CD8-positive, alpha-beta memory T cell (primary cell): ENCODE results near the gene ASCC1. TPM values are rescaled to one million over a fixed set of nuclear protein-coding genes. Genes with fewer than 3 reads are reported as not detected.

Experiments
- CTCF ChIA-PET: fragments of 350-600 bp; sonication (Branson Sonifier 250); formaldehyde crosslinking; loops from one replicate; lab custom pipeline; 2021; ENCODE audit warnings: antibody characterized with exemption; lab: Charles Lee
- POLR2A ChIA-PET: fragments of 350-600 bp; sonication (Branson Sonifier 250); formaldehyde crosslinking; loops from one replicate; lab custom pipeline; 2021; ENCODE audit warnings: antibody characterized with exemption; lab: Charles Lee
- DNase-seq, 5 donors: peaks; one replicate each; pipeline versions ENCODE4 v3.0.0 to v3.0.0-alpha.2; 2020 to 2022; ENCODE audit warnings: mixed read lengths in 1 of 5
- H3K27ac ChIP-seq: one replicate; pipeline ENCODE4 v1.7.0; 2013; ENCODE audit warnings: low read depth, mild to moderate bottlenecking, low read length, moderate library complexity
- H3K27me3 ChIP-seq: 2 replicates; pipeline ENCODE4 v1.7.0; 2013; ENCODE audit warnings: low read length, mild to moderate bottlenecking; ENCODE audit not compliant: insufficient read depth, poor library complexity, severe bottlenecking
- H3K36me3 ChIP-seq: 2 replicates; pipeline ENCODE4 v1.7.0; 2013; ENCODE audit warnings: mild to moderate bottlenecking, low read length, moderate library complexity; ENCODE audit not compliant: insufficient read depth
- H3K4me1 ChIP-seq: 2 replicates; pipeline ENCODE4 v1.7.0; 2013; ENCODE audit warnings: mild to moderate bottlenecking, low read length, moderate library complexity; ENCODE audit not compliant: insufficient read depth
- H3K4me3 ChIP-seq: 2 replicates; pipeline ENCODE4 v1.7.0; 2013; ENCODE audit warnings: mild to moderate bottlenecking, low read length
- H3K9me3 ChIP-seq: 2 replicates; pipeline ENCODE4 v1.7.0; 2013; ENCODE audit warnings: mild to moderate bottlenecking, low read length
- H3K27ac Mint-ChIP-seq, 8 donors: one replicate each; pipeline ENCODE4 v1.8.0; 2020 to 2021; ENCODE audit warnings: mixed read lengths in 8 of 8, mild to moderate bottlenecking in 6 of 8, inconsistent platforms in 3 of 8, moderate library complexity in 3 of 8
- H3K27me3 Mint-ChIP-seq, 2 donors: one replicate each; pipeline ENCODE4 v1.8.0; 2020 to 2021; ENCODE audit warnings: mixed read lengths in 2 of 2, mild to moderate bottlenecking in 1 of 2, moderate library complexity in 1 of 2
- H3K36me3 Mint-ChIP-seq, 3 donors: one replicate each; pipeline ENCODE4 v1.8.0; 2020 to 2021; ENCODE audit warnings: mixed read lengths in 3 of 3, inconsistent platforms in 1 of 3, mild to moderate bottlenecking in 1 of 3
- H3K4me1 Mint-ChIP-seq, 3 donors: one replicate each; pipeline ENCODE4 v1.8.0; 2020 to 2021; ENCODE audit warnings: mixed read lengths in 3 of 3, inconsistent platforms in 1 of 3, mild to moderate bottlenecking in 1 of 3
- H3K4me3 Mint-ChIP-seq, 7 donors: one replicate each; pipeline ENCODE4 v1.8.0; 2020 to 2021; ENCODE audit warnings: mixed read lengths in 7 of 7, mild to moderate bottlenecking in 6 of 7, moderate library complexity in 4 of 7, inconsistent platforms in 2 of 7
- H3K9me3 Mint-ChIP-seq, 5 donors: one replicate each; pipeline ENCODE4 v1.8.0; 2020 to 2022; ENCODE audit warnings: mixed read lengths in 5 of 5, mild to moderate bottlenecking in 3 of 5, moderate library complexity in 2 of 5, inconsistent platforms in 1 of 5
- polyA plus RNA-seq: library from polyadenylated mRNA; unstranded; fragments of 300-500 nt; fragmentation: Illumina TruSeq; gene quantifications from one replicate; pipeline ENCODE4 v1.2.3, GENCODE V29; 2021
- total RNA-seq, 2 experiments: library from RNA; stranded (reverse); gene quantifications; one replicate each; pipeline ENCODE4 v1.2.3, GENCODE V29; 2021

The ASCC1 gene
- total and polyA plus RNA-seq, 3 experiments from 2014 or later, result 19.1 to 43.2 (median 36.3) TPM

GRCh38 chr10:72075376-72076115 lies 140.5 kb downstream of the ASCC1 start:
- no peaks in the 10 kb centered on the region for H3K9me3 ChIP-seq
- H3K27ac ChIP-seq, result no peak overlapping the region
- Mint-ChIP-seq H3K9me3 (peaks cover 0 to 3% (median 0%) of the 10 kb centered on the region in 5 donors), H3K4me1 (peaks cover 68 to 93% (median 80%) of the 10 kb centered on the region in 3 donors), H3K27ac (peak overlapping the region; percentile 80 to 97 (median 88)), H3K36me3 (peaks cover 5 to 86% (median 12%) of the 10 kb centered on the region in 3 donors), H3K4me3 (peak overlapping the region; percentile 36 to 78 (median 60)), H3K27me3 (peaks cover 0 to 7% of the 10 kb centered on the region in 2 donors)
- peaks cover 45% of the 10 kb centered on the region for H3K36me3 ChIP-seq
- H3K27me3 ChIP-seq, result no peaks in the 10 kb centered on the region
- ChIA-PET POLR2A (interaction anchor here (0.5 to 1.1 kb wide), 2 partner anchors 12 to 256 kb away, joined by 3 to 4 read pairs; no protein-coding TSS in a partner anchor), CTCF (interaction anchor here (1.1 kb wide), 1 partner anchor 27 kb away, joined by 3 read pairs; no protein-coding TSS in a partner anchor)
- H3K4me3 ChIP-seq, result no peak overlapping the region
- H3K4me1 ChIP-seq, result peaks cover 90% of the 10 kb centered on the region
- peak in 1 of 5 donors; percentile 31 for DNase-seq

DNA sequence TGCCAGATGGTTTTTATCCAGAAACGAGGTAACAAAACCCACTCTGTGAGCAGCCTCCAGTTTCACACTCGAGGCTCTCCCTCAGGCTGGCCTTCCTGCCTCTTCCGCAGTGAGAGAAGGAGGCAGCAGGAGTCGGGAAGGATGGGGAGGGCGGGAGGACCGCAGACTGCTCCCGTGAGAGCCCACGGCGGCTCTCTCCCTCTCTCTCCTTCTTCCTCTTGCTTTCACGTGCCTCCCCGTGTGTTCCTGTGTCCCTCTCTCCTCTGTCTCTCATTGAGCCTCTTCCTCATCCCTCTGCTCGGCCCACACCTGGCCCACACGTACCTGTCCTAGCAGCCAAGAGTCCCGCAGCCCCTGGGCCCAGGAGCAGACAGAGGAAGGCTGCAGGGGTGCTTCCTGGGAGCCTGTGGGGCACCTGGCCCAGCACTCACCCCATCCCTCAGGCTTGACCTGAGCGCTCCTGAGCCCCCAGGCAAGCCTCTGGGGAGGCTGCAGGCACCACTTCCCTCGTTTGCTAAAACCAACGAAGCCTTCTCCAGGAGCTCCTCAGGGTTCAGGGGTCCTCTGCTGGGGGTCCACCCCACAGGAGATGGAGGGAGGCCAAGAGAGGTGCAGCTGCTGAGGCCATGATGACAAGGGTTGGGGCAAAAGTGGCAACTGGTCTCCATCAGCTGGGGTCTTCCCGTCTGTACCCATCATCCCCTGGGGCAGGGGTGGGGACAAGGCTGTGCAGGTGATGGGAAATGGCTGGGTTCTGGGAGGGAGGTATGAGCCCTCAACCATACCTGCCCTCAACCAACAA lies 141.3 kb downstream of the ASCC1 start:
- Mint-ChIP-seq H3K4me1 (peaks cover 64 to 89% (median 75%) of the 10 kb centered on the region in 3 donors), H3K4me3 (peak overlapping the region; percentile 26 to 67 (median 44)), H3K36me3 (peaks cover 7 to 89% (median 12%) of the 10 kb centered on the region in 3 donors), H3K27ac (peak overlapping the region in 7 of 8 donors; percentile 6 to 97 (median 88)), H3K9me3 (peaks cover 0 to 3% (median 0%) of the 10 kb centered on the region in 5 donors), H3K27me3 (peaks cover 0 to 7% of the 10 kb centered on the region in 2 donors)
- H3K4me1 ChIP-seq, result peaks cover 82% of the 10 kb centered on the region
- H3K27me3 ChIP-seq, result no peaks in the 10 kb centered on the region
- no peak overlapping the region for H3K4me3 ChIP-seq
- no peak overlapping the region for H3K27ac ChIP-seq
- DNase-seq, result peak in 1 of 5 donors; percentile 21
- ChIA-PET CTCF (no interaction called here), POLR2A (interaction anchor here (1.0 kb wide), 1 partner anchor 13 kb away, joined by 4 read pairs; the partner anchor contains the start of gene SPOCK2)
- peaks cover 53% of the 10 kb centered on the region for H3K36me3 ChIP-seq
- H3K9me3 ChIP-seq, result no peaks in the 10 kb centered on the region

DNA sequence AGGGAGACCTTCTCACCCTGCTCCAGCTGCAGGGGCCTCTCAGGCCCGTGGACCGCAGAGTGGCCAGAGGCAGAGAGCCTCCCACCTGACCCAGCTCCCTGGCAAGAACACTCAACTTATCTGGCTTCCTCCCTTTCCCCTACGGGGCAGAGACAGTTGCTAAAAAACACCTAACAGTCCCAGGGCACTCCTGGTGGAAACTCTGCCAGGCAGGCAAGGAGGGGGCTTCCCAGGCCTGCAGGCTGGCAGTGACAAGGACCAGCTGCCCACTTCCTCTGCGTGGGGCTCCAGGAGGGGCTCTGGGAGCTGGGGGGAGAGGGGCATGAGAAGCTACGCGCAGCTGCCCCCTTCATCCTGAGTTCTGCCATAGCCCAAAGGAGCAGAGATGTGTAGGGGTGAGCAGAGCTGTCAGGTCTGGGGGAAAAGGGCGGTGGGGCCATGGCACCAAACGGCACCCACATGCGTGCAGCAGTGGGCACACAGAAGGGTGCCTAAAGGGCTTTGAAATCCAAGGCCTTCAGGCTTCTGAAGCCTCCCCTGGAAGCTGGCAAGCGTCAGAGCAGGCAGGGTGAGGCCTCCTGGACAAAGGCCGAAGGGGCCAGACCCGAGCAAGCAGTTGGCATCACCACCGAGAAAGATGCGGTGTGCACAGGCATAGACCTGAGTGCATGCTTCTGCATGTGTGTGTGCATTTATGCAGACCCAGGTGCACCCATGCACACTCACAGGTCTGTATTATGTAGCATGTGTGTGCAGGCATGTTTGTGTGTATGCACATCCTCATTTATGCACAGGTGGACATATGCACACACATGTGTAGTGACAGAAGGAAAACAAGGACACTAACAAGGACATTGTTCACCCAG lies 142.1 kb downstream of the ASCC1 start:
- Histone ChIP-seq H3K27ac (no peak overlapping the region), H3K27me3 (no peaks in the 10 kb centered on the region), H3K4me1 (peaks cover 74% of the 10 kb centered on the region), H3K9me3 (no peaks in the 10 kb centered on the region), H3K36me3 (peaks cover 61% of the 10 kb centered on the region), H3K4me3 (no peak overlapping the region)
- ChIA-PET CTCF (interaction anchor here (1.2 kb wide), 1 partner anchor 9 kb away, joined by 3 read pairs; no protein-coding TSS in a partner anchor), POLR2A (interaction anchor here (1.0 kb wide), 1 partner anchor 14 kb away, joined by 4 read pairs; the partner anchor contains the start of gene SPOCK2)
- Mint-ChIP-seq H3K27me3 (peaks cover 0 to 10% of the 10 kb centered on the region in 2 donors), H3K4me3 (peak overlapping the region in 6 of 7 donors; percentile 23 to 65 (median 52)), H3K27ac (peak overlapping the region; percentile 21 to 89 (median 66)), H3K4me1 (peaks cover 58 to 83% (median 70%) of the 10 kb centered on the region in 3 donors), H3K9me3 (no peaks in the 10 kb centered on the region), H3K36me3 (peaks cover 10 to 92% (median 14%) of the 10 kb centered on the region in 3 donors)
- peak in 1 of 5 donors; percentile 32 for DNase-seq

DNA sequence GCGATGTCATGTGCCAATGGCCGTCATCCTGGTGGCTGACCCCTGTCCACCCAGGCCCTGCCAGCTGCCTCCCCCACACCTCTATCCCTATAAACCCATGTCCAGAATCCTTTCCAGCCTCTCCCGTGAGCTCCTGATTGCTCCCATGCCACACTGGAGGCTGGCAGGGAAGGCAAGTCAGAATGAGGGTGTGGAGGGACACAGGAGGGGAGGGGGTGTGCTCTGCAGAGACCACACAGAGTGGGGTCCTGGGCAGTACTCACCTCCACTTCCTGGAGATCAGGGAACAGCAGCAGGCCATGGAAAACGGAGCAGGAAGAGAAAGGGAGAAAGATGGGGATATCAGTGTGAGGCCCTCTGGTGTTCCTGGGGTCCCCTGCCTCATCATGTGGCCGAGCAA lies 143.4 kb downstream of the ASCC1 start:
- Mint-ChIP-seq H3K4me1 (peaks cover 48 to 73% (median 59%) of the 10 kb centered on the region in 3 donors), H3K27me3 (peaks cover 0 to 9% of the 10 kb centered on the region in 2 donors), H3K36me3 (peaks cover 10 to 94% (median 10%) of the 10 kb centered on the region in 3 donors), H3K27ac (peak overlapping the region in 5 of 8 donors; percentile 38 to 92 (median 47)), H3K4me3 (peak overlapping the region in 1 of 7 donors; percentile 20), H3K9me3 (no peaks in the 10 kb centered on the region)
- Histone ChIP-seq H3K4me1 (peaks cover 66% of the 10 kb centered on the region), H3K36me3 (peaks cover 74% of the 10 kb centered on the region), H3K9me3 (no peaks in the 10 kb centered on the region), H3K4me3 (no peak overlapping the region), H3K27ac (no peak overlapping the region), H3K27me3 (no peaks in the 10 kb centered on the region)
- DNase-seq, result no peak
- ChIA-PET POLR2A (no interaction called here), CTCF (interaction anchor here (0.9 to 1.2 kb wide), 3 partner anchors 10 to 88 kb away, joined by 3 to 5 read pairs (median 3); no protein-coding TSS in a partner anchor)

DNA sequence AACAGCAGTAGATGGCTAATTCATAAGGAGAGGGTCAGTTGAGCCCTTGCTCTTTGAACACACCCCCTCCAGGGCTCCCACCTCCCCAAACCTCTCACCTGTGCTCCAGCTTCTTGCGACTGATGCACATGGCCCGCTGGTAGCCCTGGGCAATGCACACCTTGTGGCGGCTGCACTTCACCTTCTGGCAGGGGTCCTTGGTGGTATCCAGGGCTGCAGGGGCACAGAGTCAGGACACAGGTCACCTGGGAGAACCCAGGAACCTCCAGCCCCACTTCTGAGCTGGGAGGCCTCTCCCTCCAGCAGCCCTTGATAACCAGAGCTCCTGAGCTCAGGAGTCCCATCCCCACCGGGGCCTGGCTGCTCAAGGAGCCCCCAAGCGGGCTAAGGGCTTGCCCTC lies 144.0 kb downstream of the ASCC1 start:
- no peak overlapping the region for H3K27ac ChIP-seq
- no peak overlapping the region for H3K4me3 ChIP-seq
- H3K4me3 Mint-ChIP-seq, result peak overlapping the region in 2 of 7 donors; percentile 2 to 36
- peaks cover 60% of the 10 kb centered on the region for H3K4me1 ChIP-seq
- ChIA-PET CTCF (interaction anchor here (0.9 to 1.0 kb wide), 2 partner anchors 23 to 88 kb away, joined by 3 to 5 read pairs; no protein-coding TSS in a partner anchor), POLR2A (interaction anchor here (1.3 kb wide), 1 partner anchor 11 kb away, joined by 3 read pairs; no protein-coding TSS in a partner anchor)
- no peaks in the 10 kb centered on the region for H3K27me3 ChIP-seq
- no peaks in the 10 kb centered on the region for H3K9me3 ChIP-seq
- H3K27me3 Mint-ChIP-seq, result peaks cover 0 to 9% of the 10 kb centered on the region in 2 donors
- H3K36me3 ChIP-seq, result peaks cover 80% of the 10 kb centered on the region
- DNase-seq, result peak in 1 of 5 donors; percentile 31
- peaks cover 0 to 2% (median 0%) of the 10 kb centered on the region in 5 donors for H3K9me3 Mint-ChIP-seq
- peaks cover 10 to 94% (median 11%) of the 10 kb centered on the region in 3 donors for H3K36me3 Mint-ChIP-seq
- peaks cover 43 to 67% (median 53%) of the 10 kb centered on the region in 3 donors for H3K4me1 Mint-ChIP-seq
- H3K27ac Mint-ChIP-seq, result peak overlapping the region in 3 of 8 donors; percentile 47 to 89 (median 70)

- H3K27ac ChIP-seq, result no peak overlapping the region
- POLR2A ChIA-PET, result interaction anchor here (0.6 to 1.3 kb wide), 2 partner anchors 9 to 14 kb away, joined by 3 to 4 read pairs; no protein-coding TSS in a partner anchor
Observed at GRCh38 chr10:72069751-72070526, 146.1 kb downstream of the ASCC1 start.

More at GRCh38 chr10:72069751-72070526, 146.1 kb downstream of the ASCC1 start:
- Mint-ChIP-seq H3K4me3 (peak overlapping the region in 2 of 7 donors; percentile 39 to 85), H3K4me1 (peaks cover 25 to 46% (median 32%) of the 10 kb centered on the region in 3 donors), H3K27me3 (peaks cover 0 to 9% of the 10 kb centered on the region in 2 donors), H3K27ac (peak overlapping the region in 7 of 8 donors; percentile 14 to 93 (median 83)), H3K9me3 (peaks cover 0 to 2% (median 0%) of the 10 kb centered on the region in 5 donors), H3K36me3 (peaks cover 10 to 95% (median 10%) of the 10 kb centered on the region in 3 donors)
- Histone ChIP-seq H3K27me3 (no peaks in the 10 kb centered on the region), H3K4me3 (no peak overlapping the region), H3K4me1 (peaks cover 39% of the 10 kb centered on the region), H3K36me3 (peaks cover 95% of the 10 kb centered on the region), H3K9me3 (no peaks in the 10 kb centered on the region)
- CTCF ChIA-PET, result interaction anchor here (1.2 kb wide), 2 partner anchors 9 to 21 kb away, joined by 3 read pairs; no protein-coding TSS in a partner anchor
- DNase-seq, result peak in 1 of 5 donors; percentile 44
